Kidney glomerular epithelial cell (primary cell): ENCODE data around the gene PTPRQ.
A peak's percentile ranks its signal among the peaks of the same experiment; 100 is the strongest.

Experiments
- DNase-seq: peaks from one replicate; lab custom pipeline; 2025; lab: John Stamatoyannopoulos, UW

The PTPRQ gene

GRCh38 chr12:80641936-80642335, 197.9 kb downstream of the PTPRQ start:
- no peak for DNase-seq

- DNase-seq: no peak
Measured at GRCh38 chr12:80643961-80644360, 199.9 kb downstream of the PTPRQ start.

GRCh38 chr12:80648881-80649280, 204.8 kb downstream of the PTPRQ start:
- DNase-seq: peak; percentile 46

- DNase-seq: no peak
Measured at GRCh38 chr12:80655751-80656150, 211.7 kb downstream of the PTPRQ start.

GRCh38 chr12:80659512-80660063, 215.6 kb downstream of the PTPRQ start:
- DNase-seq: no peak

GRCh38 chr12:80662586-80662985, 218.6 kb downstream of the PTPRQ start:
- no peak for DNase-seq

- no peak for DNase-seq
Measured at GRCh38 chr12:80670214-80670613, 226.2 kb downstream of the PTPRQ start.

- DNase-seq: peak; percentile 2
Measured at GRCh38 chr12:80676042-80676636, 232.1 kb downstream of the PTPRQ start.

- DNase-seq: no peak
Measured at GRCh38 chr12:80676856-80677255, 232.8 kb downstream of the PTPRQ start.

GRCh38 chr12:80677994-80678393, 234.0 kb downstream of the PTPRQ start:
- no peak for DNase-seq

GRCh38 chr12:80679346-80680131, 235.5 kb downstream of the PTPRQ start:
- no peak for DNase-seq

GRCh38 chr12:80681287-80681686, 237.3 kb downstream of the PTPRQ start:
- DNase-seq: no peak

- DNase-seq: no peak
Measured at GRCh38 chr12:80681786-80682185, 237.8 kb downstream of the PTPRQ start.

- DNase-seq: no peak
Measured at GRCh38 chr12:80684077-80684495, 240.1 kb downstream of the PTPRQ start.

GRCh38 chr12:80690090-80690489, 246.1 kb downstream of the PTPRQ start:
- no peak for DNase-seq

GRCh38 chr12:80690513-80690912, 246.5 kb downstream of the PTPRQ start:
- no peak for DNase-seq

- DNase-seq: no peak
Measured at GRCh38 chr12:80692114-80692513, 248.1 kb downstream of the PTPRQ start.

GRCh38 chr12:80697270-80697887, 253.3 kb downstream of the PTPRQ start:
- DNase-seq: no peak

- DNase-seq: no peak
Measured at GRCh38 chr12:80698256-80698655, 254.2 kb downstream of the PTPRQ start.

GRCh38 chr12:80698847-80699542, 255.0 kb downstream of the PTPRQ start:
- DNase-seq: no peak

- DNase-seq: no peak
Measured at GRCh38 chr12:80700327-80700726, 256.3 kb downstream of the PTPRQ start.

GRCh38 chr12:80701388-80701787, 257.4 kb downstream of the PTPRQ start:
- DNase-seq: no peak
